ENCODE results near the gene COLQ.
"Not testable (repeated sequence)": the region's sequence is repeated elsewhere in the genome, so short reads cannot be mapped to it uniquely, and the experiment has no call there.

The COLQ gene

GRCh38 chr3:15410966-15411365 is 110.5 kb downstream of the COLQ start:
- not testable (repeated sequence) for DNase-seq

DNA sequence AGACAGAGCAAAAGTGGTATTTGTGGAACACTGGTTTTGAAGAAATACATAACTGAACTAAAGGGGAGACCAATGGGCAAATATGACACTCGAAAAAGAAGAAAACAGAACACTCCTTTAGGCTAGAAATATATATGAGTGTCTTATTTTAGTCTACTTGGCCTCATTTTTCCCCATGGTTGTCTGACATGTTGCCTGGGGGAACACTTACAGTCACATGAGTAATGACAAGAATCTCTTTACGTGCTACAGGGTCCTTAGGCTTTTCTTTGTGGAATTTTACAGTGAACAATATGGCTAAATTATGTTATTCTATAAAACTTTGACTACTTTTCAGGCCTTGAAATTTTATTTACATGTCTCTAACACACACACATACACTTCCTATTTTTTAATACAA is 111.7 kb downstream of the COLQ start:
- DNase-seq, result no peak

GRCh38 chr3:15409239-15409638 is 112.3 kb downstream of the COLQ start:
- no peak for DNase-seq

DNA sequence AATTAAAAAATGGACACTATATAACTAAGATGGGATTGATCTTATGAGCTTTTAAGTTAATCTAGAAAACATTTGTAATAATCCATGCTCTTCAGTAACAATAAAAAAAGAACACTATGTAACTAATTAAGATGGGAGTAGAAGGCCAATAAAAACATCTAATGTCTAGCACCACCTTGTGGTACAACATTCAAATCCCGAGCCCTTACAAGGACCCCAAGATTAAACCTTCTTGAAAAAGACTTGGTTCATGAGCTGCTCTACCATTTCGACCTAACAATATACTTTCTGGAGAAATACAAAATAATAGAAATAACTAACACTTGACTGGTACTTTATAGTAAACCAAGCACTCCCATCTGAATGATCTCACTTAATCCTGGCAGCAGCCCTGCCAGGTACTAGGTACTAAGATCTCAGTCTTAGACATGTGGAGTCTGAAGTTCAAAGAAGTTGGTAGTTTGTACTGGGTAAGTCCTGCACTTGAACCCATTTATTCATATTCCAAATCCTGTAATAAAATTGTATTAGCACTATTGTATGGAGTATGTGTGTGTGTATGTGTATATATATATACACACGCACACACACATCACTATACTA is 116.0 kb downstream of the COLQ start:
- peak; percentile 37 for DNase-seq

DNA sequence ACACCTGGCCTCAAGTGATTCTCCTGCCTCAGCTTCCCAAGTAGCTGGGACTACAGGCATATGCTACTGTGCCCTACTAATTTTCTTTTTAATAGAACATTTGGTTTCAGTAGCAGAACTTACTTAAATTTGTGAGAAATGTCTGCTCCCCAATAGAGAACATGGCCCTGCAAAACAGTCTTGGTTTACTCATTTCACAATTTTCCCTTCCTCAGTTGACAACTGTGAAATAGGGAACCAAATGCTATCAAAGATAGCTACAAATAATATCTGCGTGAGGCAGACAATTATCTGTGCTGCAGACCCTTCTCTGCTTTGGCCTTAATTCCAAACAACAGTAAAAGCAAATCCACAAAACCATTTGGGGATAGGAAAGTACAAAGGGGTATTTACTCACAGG is 116.7 kb downstream of the COLQ start:
- no peak for DNase-seq

GRCh38 chr3:15403965-15404364 is 117.5 kb downstream of the COLQ start:
- no peak for DNase-seq

- DNase-seq, result no peak
Observed at GRCh38 chr3:15403495-15403894, 118.0 kb downstream of the COLQ start.

DNA sequence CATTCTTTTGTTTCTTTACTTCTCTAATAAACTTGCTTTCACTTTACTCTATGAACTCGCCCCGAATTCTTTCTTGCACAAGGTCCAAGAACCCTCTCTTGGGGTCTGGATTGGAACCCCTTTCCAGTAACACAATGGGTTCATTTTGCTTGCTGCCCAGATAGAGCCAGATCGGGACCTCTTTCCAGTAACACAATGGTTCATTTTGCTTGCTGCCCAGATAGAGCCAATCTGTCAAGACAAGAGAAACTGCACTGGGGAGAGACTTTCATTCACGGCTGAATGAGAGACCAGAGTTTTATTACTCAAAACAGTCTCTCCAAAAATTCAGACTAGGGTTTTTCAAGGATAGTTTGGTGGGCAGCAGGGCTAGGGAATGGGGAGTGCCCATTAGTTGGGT is 119.6 kb downstream of the COLQ start:
- no peak for DNase-seq

Data from NCI-H1694 treated with DMSO at 0.1 percent for 48 hours (cell line).